ENCODE results near the gene PLEKHM3.
"Not testable (repeated sequence)": the region's sequence is repeated elsewhere in the genome, so short reads cannot be mapped to it uniquely, and the experiment has no call there.

Gene PLEKHM3

GRCh38 chr2:207825045-207825954 is 200.0 kb downstream of the PLEKHM3 start:
- DNase-seq (ENCODE audit: low spot score): no peak

GRCh38 chr2:207823865-207824264 is 201.5 kb downstream of the PLEKHM3 start:
- no peak for DNase-seq (ENCODE audit: low spot score)

- no peak for DNase-seq (ENCODE audit: low spot score)
Measured at GRCh38 chr2:207819839-207820784, 205.2 kb downstream of the PLEKHM3 start.

- DNase-seq (ENCODE audit: low spot score): no peak
Measured at GRCh38 chr2:207819021-207819797, 206.1 kb downstream of the PLEKHM3 start.

GRCh38 chr2:207816546-207816945 is 208.8 kb downstream of the PLEKHM3 start:
- DNase-seq (ENCODE audit: low spot score): no peak

- no peak for DNase-seq (ENCODE audit: low spot score)
Measured at GRCh38 chr2:207815254-207815653, 210.1 kb downstream of the PLEKHM3 start.

GRCh38 chr2:207813942-207814341 is 211.4 kb downstream of the PLEKHM3 start:
- no peak for DNase-seq (ENCODE audit: low spot score)

- no peak for DNase-seq (ENCODE audit: low spot score)
Measured at GRCh38 chr2:207813221-207813916, 212.0 kb downstream of the PLEKHM3 start.

- DNase-seq (ENCODE audit: low spot score): no peak
Measured at GRCh38 chr2:207812726-207813080, 212.6 kb downstream of the PLEKHM3 start.

GRCh38 chr2:207812058-207812725 is 213.1 kb downstream of the PLEKHM3 start:
- no peak for DNase-seq (ENCODE audit: low spot score)

GRCh38 chr2:207811658-207812057 is 213.7 kb downstream of the PLEKHM3 start:
- DNase-seq (ENCODE audit: low spot score): not testable (repeated sequence)

- no peak for DNase-seq (ENCODE audit: low spot score)
Measured at GRCh38 chr2:207810200-207810788, 215.0 kb downstream of the PLEKHM3 start.

GRCh38 chr2:207808119-207808518 is 217.2 kb downstream of the PLEKHM3 start:
- no peak for DNase-seq (ENCODE audit: low spot score)

- DNase-seq (ENCODE audit: low spot score): no peak
Measured at GRCh38 chr2:207807516-207807915, 217.8 kb downstream of the PLEKHM3 start.

GRCh38 chr2:207805566-207806226 is 219.6 kb downstream of the PLEKHM3 start:
- no peak for DNase-seq (ENCODE audit: low spot score)

GRCh38 chr2:207802650-207803049 is 222.7 kb downstream of the PLEKHM3 start:
- no peak for DNase-seq (ENCODE audit: low spot score)

- DNase-seq (ENCODE audit: low spot score): no peak
Measured at GRCh38 chr2:207801259-207801658, 224.1 kb downstream of the PLEKHM3 start.

GRCh38 chr2:207796585-207797350 is 228.6 kb downstream of the PLEKHM3 start:
- no peak for DNase-seq (ENCODE audit: low spot score)

GRCh38 chr2:207792244-207792785 is 233.0 kb downstream of the PLEKHM3 start:
- no peak for DNase-seq (ENCODE audit: low spot score)
